ENCODE measurements around the gene TDRKH.

DNA sequence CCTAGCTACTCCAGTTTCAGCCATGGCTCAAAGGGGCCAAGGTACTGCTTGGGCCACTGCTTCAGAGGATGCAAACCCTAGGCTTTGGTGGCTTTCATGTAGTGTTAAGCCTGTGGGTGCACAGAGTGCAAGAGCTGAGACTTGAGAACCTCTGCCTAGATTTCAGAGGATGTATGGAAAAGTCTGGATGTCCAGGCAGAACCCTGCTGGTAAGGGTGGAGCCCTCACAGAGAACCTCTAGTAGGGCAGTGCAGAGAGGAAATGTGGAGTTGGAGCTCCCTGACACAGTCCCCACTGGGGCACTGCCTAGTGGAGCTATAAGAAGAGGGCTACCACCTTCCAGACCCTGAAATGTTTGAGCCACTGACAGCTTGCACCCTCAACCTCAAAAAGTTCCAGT is 52.8 kb downstream of the TDRKH start:
- no peak for TF ChIP-seq SIN3A (IDR thresholded peaks at IDR 0.05; ENCODE audit: borderline replicate concordance, insufficient read depth, low read length)
- TF ChIP-seq POLR2AphosphoS5 (IDR thresholded peaks at IDR 0.05; ENCODE audit: low read depth, low read length): no peak
- TF ChIP-seq, protein P1, sequence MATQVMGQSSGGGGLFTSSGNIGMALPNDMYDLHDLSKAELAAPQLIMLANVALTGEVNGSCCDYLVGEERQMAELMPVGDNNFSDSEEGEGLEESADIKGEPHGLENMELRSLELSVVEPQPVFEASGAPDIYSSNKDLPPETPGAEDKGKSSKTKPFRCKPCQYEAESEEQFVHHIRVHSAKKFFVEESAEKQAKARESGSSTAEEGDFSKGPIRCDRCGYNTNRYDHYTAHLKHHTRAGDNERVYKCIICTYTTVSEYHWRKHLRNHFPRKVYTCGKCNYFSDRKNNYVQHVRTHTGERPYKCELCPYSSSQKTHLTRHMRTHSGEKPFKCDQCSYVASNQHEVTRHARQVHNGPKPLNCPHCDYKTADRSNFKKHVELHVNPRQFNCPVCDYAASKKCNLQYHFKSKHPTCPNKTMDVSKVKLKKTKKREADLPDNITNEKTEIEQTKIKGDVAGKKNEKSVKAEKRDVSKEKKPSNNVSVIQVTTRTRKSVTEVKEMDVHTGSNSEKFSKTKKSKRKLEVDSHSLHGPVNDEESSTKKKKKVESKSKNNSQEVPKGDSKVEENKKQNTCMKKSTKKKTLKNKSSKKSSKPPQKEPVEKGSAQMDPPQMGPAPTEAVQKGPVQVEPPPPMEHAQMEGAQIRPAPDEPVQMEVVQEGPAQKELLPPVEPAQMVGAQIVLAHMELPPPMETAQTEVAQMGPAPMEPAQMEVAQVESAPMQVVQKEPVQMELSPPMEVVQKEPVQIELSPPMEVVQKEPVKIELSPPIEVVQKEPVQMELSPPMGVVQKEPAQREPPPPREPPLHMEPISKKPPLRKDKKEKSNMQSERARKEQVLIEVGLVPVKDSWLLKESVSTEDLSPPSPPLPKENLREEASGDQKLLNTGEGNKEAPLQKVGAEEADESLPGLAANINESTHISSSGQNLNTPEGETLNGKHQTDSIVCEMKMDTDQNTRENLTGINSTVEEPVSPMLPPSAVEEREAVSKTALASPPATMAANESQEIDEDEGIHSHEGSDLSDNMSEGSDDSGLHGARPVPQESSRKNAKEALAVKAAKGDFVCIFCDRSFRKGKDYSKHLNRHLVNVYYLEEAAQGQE (IDR thresholded peaks at IDR 0.05; ENCODE audit: insufficient read depth in 1 of 2, low read depth in 2 of 2, low read length in 2 of 2): no peak

Measured in PFSK-1 (cell line).